Ramos (cell line): Measurements from ENCODE around the gene HMGCS2.

Experiments
- in situ Hi-C: fragments of 300-500 bp; cut with MboI; formaldehyde crosslinking; loops from one replicate; pipeline ENCODE4 v1.14.3; 2022; ENCODE audit warnings: low sequenced_read_pairs; ENCODE audit not compliant: unreplicated experiment

Gene HMGCS2

DNA sequence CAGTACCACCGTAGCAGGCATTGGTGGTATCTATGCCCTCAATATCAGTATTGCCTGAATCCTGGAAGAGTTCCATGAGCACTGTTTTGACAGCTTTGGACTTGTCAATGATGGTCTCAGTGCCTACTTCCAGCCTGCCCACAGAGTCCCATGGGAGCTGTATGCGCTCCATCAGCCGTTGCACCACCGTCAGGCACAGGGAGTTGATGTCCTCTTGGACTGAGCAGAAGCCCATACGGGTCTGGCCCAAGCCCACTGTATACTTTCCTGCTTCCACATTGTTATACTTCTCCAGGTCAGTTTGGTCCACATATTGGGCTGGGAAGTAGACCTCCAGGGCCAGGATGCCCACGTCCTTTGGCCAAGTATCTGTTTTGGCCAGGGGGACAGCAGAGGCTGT, 4.5 kb downstream of the HMGCS2 start:
- in situ Hi-C loops: no loop called here

DNA sequence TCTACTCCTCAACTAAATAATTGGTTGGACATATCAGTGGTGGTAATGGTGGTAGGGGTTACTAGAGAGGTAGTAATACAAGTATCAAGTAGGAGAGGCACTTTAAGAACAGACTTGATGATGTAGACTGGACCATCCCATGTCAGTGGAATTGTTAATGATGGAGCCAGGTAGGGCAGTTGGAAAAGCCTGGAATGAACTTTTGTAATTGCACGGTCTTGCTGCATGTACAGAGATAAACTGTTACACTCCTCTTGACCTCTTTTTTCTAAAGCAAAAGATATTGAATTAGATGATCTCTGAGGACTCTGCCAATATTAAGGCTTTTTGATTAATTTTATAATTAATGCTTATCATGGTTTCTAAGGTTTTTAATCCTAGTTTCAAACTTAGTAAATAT, 5.8 kb downstream of the HMGCS2 start:
- in situ Hi-C loops: no loop called here

DNA sequence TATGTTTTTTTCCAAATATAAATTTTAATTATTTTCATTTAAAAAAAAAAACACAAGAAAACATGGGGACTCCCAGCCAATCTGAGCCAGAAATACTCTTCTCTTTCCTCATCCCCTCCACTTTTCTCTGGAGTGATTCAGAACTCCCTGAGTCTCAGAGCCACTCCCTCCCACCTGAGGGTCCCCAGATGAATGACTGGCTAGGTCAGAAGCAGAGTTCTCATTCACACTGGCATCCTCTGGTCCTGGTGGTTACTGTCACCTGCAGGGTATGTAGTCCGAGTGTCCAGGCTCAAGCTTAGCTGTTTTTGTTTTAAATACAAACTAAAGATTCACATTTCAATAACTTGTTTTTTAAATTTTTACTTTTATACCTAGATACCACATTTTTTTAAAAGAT, 6.3 kb downstream of the HMGCS2 start:
- in situ Hi-C loops: no loop called here

DNA sequence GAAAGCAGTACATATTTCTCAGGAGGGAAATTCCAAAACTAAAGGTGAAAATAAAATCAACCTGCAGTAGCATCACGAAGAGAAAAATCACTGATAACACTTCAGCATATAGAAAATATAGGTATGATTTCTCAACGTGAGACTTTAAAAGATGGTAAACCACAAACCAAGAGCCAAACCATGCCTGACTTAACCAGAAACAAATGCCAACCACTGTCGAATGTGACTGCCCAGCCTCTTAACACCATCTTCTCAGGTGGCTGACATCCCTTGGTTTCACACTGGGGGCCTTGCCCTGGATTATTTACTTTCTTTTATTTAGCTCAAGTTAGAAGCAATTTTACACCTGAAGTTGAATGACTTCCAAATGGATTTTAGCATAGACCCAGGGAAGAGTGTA, 10.1 kb downstream of the HMGCS2 start:
- in situ Hi-C loops: no loop called here

DNA sequence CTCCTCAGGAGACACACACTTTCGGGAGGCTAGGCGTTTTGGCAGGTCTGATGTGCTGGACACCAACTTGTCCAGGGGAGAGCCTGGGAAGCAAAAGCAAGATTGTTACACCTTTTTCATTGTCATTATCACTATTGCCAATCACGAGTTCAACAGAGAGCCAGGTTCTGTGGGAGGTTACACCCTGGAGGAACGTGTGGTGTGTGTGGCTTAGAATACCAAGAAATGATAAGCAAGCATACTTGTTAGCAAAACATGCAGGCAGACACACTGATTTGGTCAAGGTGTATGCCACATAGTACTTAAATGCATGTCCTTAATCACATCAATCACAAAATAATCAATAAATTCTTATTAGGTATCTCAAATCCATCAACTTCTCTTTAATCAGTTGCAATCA, 16.1 kb downstream of the HMGCS2 start:
- in situ Hi-C loops: no loop called here

DNA sequence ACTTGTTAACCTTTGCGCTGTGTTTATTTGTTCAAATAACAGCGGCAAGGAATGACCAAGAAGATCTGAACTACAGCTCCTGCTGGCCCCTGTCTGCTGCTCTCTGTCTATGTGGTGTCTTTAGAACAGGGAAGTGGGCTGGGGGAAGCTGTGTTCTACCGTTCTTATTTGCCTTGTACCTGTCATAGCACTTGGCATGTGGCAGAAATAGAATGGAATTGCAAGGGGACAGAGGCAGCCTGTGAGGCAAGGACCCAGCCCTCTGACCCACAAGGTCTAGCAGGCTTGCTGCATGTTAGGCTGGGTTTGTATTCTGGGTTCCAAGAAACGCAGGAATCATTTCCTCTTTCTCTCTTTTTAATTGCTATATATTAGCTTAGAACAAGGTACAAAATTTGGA, 20.7 kb downstream of the HMGCS2 start:
- in situ Hi-C loops: no loop called here

DNA sequence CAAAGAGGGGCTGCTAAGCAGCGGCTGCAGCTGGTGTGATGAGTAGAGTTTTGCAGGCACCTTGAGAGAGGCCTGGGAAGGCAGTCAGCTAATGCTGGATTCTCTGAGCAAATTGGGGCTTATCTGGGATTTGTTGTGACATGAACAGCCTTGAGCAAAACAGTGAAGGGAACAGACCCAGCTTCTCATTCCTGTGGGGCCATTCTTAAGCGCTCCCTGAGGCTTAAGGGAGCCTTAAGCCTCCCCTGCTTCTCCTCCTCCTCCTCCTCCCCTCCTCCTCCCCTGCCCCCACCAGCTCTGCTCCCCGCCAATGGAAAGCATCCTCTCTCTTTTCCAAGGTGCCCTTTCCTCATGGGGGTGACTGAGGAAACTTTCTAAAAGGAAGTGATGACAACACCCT, 21.3 kb downstream of the HMGCS2 start:
- in situ Hi-C loops: no loop called here

DNA sequence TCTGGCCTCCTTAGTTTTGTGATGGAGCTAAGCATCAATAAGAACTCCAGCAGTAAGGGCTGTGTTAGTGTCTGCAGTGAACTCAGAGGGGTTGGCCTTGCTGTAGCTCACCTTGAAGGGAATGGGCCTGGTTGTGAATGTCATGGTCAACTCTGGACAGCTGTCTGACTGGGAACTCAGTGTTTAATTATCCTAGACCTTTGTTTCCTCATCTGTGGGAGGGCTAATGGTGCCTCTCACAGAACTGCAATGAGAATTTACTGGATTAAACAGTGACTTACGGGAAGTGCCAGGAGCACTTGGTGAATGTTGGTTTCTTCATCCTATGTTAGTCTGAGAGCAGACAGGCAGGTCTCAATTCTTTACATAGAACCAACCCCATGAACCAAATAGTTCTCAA, 23.7 kb downstream of the HMGCS2 start:
- in situ Hi-C loops: no loop called here

DNA sequence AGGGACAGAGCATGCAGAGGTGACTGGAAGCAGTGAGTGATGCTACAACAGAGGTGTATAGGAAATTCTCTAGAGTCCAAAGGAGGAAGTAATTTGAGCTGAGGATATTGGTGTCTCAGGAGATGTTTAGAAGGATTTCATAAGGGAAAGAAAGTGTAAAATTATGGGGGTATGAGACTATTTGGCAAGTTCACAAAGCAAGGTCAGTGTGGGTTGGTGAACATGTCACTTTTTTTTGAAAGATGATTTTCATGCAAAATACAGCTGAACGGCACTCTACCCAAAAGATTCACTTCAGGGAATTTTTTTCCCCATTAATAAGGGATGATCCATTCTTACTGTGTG, 24.1 kb downstream of the HMGCS2 start:
- in situ Hi-C loops: no loop called here

DNA sequence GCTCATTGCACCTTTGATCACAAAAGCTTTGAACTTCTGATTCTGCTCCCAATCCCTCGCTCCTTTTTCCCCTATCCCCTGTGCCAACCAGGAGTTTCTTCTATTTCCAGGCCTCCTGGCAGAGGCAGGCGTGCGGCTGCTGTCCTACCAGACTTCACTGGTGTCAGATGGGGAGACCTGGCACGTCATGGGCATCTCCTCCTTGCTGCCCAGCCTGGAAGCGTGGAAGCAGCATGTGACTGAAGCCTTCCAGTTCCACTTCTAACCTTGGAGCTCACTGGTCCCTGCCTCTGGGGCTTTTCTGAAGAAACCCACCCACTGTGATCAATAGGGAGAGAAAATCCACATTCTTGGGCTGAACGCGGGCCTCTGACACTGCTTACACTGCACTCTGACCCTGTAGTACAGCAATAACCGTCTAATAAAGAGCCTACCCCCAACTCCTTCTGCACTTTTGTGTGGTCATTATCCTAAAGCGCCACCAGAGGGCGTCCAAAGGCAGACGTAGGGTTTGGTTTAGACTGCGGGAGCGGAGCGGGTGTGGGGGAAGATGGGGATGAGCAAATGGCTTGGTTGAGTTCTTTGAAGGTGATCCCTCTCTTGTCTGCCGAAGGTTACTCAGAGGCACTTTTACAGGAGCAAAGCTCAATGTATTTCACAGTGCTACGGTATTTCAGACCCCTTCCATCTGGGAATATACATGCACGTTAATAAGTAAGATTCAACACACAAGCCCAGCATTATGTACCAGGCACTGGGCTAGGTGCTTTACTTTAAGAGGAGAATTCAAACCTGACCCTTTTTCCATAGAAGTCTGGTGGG, 24.7 kb downstream of the HMGCS2 start:
- in situ Hi-C loops: no loop called here

DNA sequence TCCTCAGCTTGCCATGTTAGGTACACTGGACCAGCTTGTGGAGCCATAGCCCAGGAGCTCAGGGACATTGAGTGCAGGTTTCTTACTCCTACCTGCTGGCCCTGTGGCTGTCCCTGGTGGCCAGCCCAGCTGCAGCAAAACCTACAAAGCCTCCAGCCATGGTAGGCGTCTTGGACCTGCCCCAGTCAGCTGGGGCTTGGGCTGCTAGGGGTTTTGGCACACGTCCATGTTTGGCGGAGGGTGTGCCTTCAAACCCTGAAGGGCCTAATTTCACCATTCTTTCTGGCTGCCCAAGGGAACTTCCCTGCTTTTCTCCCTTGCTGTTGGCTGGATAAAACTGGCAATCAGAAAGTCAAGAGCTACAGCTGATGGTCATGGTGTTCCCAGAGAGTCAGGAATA, 25.4 kb downstream of the HMGCS2 start:
- in situ Hi-C loops: no loop called here

DNA sequence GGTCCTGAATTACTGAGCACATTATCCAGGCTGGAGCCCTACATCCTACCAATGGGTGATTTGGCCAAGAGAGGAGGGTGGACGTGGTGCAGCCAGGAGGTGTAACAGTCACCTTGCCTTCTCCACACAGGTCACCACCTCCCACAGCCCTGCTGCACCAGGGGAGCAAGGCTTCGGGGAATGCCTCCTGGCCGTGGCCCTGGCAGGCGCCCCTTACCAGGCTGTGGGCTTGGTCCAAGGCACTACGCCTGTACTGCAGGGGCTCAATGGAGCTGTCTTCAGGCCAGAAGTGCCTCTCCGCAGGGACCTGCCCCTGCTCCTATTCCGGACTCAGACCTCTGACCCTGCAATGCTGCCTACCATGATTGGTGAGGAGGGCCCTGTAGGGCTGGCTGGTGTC, 26.0 kb downstream of the HMGCS2 start:
- in situ Hi-C loops: no loop called here

DNA sequence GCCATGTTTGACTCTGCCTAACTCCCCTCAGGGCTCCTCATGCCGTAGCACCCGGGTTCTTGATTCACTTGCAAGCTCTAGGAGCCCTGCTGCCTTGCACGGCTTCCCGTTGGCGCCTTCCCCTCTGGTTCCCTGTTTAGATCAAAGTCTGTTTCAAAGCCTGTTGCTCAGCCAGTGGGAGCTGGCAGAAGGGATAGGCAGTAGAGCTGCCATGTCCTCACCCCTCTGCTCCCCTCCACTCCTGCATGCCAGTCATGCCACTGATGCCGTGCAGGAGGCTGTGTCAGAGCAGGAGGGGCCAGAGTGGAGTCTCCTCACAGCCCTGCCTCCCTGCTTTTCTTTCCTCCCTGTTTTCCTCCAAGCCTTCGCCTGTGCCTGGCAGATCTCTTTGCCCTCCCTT, 26.5 kb downstream of the HMGCS2 start:
- in situ Hi-C loops: no loop called here

DNA sequence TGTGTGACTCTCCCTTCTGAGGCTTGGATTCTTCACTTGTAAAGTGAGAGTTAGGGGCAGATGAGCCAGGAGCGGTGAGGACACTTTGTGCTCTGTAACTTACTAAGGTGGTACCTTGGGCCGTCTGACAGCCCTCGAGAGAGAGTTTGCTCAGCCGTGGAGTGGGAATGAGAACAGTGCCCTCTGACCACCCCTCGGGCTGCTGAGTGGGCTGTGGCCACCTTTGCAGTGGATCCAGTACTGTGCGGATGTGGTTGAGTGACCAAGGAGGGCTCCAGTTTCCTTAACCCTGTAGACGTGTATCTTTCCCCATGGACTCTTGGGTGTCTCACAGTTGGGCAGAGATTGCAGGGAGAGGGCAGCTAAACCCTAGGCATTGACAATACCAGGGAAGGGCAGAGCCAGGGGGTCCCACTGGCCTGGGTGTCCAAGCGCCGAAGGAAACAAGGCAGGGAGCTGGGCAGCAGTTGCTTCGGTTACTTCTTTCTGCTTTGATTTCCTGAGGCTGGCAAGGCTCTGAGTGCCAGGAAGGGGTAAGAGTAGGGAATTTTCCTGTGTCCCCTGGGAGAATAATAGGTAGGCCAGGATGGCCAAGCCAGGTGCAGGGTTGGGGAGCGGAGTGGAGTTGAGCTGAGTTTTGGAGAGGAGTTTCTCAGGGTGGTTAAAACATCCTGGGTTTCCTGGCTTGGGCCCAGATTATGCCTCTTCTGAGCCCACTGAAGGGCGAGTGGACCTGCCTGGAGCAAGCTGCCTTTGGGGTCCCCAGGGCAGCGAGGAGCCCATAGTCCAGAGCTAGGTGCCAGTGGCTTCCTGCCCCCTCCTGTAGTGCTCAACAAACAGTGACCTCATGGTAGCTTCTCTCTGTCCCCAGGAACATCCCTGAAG, 27.6 kb downstream of the HMGCS2 start:
- in situ Hi-C loops: no loop called here

DNA sequence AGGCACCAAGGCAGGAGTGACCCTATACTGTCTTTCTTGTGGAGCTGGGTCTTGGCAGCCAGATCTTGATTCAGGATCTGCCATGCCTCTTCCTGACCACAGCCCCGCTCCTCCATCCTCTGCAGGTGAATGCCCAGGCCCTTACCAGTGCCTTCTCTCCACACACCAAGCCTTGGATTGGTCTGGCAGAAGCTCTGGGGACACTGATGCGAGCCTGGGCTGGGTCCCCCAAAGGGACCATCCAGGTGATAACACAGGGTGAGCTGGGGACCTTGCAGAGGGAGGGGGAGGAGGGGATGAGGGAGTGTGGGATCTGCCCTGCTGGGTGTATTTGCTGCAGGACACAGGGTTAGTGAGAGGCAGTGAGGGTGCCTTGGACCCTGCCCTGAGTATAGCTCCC, 28.4 kb downstream of the HMGCS2 start:
- in situ Hi-C loops: no loop called here

DNA sequence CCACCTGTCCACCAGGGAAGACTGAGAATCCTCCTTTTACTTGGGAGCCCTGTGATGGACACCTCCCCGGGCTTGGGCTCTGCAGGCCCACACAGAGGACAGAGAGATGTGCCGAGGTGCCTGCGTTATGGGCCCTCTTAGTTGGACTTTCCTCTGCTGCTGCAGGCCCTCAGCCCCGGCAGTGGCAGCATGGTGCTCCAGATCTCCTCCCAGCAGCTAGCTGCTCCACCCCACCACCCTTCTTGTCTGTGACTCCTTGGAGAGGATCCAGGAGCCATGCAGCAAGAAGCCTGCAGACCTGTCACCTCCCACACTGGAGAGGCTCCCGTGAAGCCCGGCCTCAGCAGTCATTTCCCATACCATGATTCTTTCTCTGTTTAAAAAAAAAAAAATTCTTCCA, 29.6 kb downstream of the HMGCS2 start:
- in situ Hi-C loops: no loop called here

DNA sequence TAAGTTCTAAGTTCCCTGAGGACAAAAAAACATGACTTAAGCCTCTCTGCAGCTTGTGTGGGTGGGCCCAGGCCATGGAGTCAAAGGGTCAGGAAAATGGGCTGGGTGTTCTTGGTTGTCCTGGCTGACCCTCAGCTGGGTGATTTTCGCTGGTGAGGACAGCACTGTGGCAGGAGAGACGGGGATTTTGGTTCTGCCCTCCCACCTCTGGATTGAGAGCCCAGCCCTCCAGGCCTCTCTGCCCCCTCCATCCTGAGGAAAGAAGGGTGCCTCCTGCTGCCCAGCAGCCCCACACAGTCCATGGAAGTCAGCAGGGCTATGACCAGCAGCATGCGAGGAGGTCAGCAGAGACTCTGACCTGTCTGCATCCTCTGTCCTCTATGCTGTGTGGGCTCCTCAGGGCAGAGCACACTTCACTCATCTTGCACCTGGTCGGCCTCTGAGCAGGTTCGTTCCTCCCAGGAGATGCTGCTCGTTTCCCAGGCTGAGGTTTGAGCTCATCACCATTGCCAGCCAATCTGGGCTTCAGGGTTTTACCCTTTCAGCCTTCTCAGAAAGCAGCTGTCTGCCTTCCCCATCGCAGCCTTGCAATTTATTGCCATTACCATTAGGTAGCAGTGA, 30.5 kb downstream of the HMGCS2 start:
- in situ Hi-C loops: no loop called here

DNA sequence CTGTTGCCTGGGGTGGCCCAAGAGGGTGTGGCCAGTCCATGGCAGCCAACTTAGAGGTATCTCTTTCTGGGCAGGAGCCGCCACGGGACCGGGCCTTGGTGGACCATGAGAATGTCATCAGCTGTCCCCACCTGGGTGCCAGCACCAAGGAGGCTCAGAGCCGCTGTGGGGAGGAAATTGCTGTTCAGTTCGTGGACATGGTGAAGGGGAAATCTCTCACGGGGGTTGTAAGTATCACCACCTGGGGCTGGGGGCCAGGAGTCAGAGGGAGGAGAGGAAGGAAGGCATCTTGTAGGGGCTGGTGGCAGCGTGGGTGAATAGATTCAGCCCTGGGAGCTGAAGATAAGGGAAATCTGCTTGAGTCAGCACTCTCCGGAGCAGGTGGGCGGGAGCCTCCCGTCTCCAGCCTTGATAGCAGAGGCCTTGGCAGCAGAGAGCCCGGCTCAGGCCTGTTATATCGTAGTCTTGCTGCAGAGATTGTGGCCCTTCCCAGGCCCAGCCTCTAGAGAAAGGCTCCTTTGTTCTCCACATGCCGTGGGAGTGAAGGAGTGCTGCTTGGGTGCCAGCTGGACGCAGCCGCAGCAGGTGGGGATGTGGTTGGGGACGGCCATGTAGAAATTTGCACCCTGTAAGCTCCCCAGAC, 31.5 kb downstream of the HMGCS2 start:
- in situ Hi-C loops: no loop called here

DNA sequence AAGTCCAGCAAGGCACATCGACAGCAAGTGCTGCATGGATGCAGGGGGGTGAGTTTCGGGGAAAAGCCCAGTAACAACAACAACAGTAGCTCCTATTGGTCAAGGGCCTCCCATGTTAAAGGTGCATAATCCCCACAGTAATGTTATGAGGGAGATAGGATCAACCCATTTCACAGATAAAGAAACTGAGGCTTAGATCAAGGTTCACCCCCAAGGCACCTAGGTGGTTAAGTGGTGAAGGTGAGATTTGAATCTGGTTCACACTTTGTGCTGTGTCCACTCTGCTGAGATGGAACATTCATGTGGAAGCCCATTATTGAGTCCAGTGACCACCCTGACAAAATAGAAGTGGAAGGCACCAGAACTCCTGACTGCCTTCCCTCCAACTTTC, 32.1 kb downstream of the HMGCS2 start:
- in situ Hi-C loops: no loop called here

DNA sequence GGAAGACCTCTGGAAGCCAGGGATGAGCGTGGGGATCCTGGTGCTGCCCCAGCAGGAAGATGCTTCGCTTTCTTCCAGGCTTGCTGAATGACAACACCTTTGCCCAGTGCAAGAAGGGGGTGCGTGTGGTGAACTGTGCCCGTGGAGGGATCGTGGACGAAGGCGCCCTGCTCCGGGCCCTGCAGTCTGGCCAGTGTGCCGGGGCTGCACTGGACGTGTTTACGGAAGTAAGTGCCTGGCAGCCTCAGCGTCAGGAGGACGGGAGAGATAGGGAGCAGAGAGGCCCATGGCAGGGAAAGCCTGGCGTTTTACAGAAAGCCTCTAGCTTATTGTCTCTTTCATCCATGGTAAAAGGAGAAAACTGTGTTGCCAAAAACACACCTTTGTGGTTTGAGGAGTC, 33.5 kb downstream of the HMGCS2 start:
- in situ Hi-C loops: no loop called here

DNA sequence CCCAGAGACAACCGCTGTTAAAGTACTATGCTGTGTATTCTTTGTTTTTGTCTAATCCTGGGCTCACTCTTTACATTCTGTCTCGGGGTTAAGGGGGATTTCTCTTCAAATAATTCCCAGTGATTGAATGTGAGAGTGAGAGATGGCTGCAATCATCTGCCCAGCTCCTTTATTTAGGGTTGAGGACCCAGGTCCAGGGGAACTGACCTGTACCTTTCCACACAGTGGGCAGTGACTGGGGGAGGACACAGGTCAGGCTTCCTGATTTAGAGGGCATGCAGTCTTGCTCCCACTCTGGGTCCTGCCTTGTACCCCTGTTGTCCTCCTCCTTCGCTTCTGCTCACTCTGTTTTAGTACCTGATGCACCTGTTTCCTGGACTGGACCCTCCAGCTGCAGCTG, 35.0 kb downstream of the HMGCS2 start:
- in situ Hi-C loops: no loop called here
